Measurements from ENCODE around the gene MYOG.

MYOG gene

GRCh38 chr1:203046984-203047630 is 38.7 kb downstream of the MYOG start:
- DNase-seq (ENCODE audit: low read depth): no peak

GRCh38 chr1:203045821-203046594 is 39.8 kb downstream of the MYOG start:
- no peak for DNase-seq (ENCODE audit: low read depth)

GRCh38 chr1:203045336-203045735 is 40.5 kb downstream of the MYOG start:
- DNase-seq (ENCODE audit: low read depth): no peak

GRCh38 chr1:203044546-203045250 is 41.1 kb downstream of the MYOG start:
- DNase-seq (ENCODE audit: low read depth): no peak

- DNase-seq (ENCODE audit: low read depth): no peak
Measured at GRCh38 chr1:203043830-203044545, 41.8 kb downstream of the MYOG start.

- DNase-seq (ENCODE audit: low read depth): no peak
Measured at GRCh38 chr1:203041351-203041932, 44.4 kb downstream of the MYOG start.

- no peak for DNase-seq (ENCODE audit: low read depth)
Measured at GRCh38 chr1:203040513-203041275, 45.1 kb downstream of the MYOG start.

- no peak for DNase-seq (ENCODE audit: low read depth)
Measured at GRCh38 chr1:203039609-203040512, 46.0 kb downstream of the MYOG start.

GRCh38 chr1:203038891-203039608 is 46.8 kb downstream of the MYOG start:
- DNase-seq (ENCODE audit: low read depth): no peak

- no peak for DNase-seq (ENCODE audit: low read depth)
Measured at GRCh38 chr1:203038217-203038741, 47.5 kb downstream of the MYOG start.

- DNase-seq (ENCODE audit: low read depth): no peak
Measured at GRCh38 chr1:203037509-203038190, 48.2 kb downstream of the MYOG start.

GRCh38 chr1:203036537-203036936 is 49.3 kb downstream of the MYOG start:
- no peak for DNase-seq (ENCODE audit: low read depth)

GRCh38 chr1:203036135-203036534 is 49.7 kb downstream of the MYOG start:
- no peak for DNase-seq (ENCODE audit: low read depth)

GRCh38 chr1:203035111-203036000 is 50.5 kb downstream of the MYOG start:
- DNase-seq (ENCODE audit: low read depth): no peak

GRCh38 chr1:203034422-203035110 is 51.2 kb downstream of the MYOG start:
- no peak for DNase-seq (ENCODE audit: low read depth)

- no peak for DNase-seq (ENCODE audit: low read depth)
Measured at GRCh38 chr1:203033917-203034316, 51.9 kb downstream of the MYOG start.

GRCh38 chr1:203033287-203033686 is 52.5 kb downstream of the MYOG start:
- DNase-seq (ENCODE audit: low read depth): no peak

All from non-pigmented ciliary epithelial cell (primary cell).